HepG2 (cell line): Measurements from ENCODE around the gene SLC44A4. TPM values are rescaled to one million over a fixed set of nuclear protein-coding genes. Genes with fewer than 3 reads are reported as not detected.

Experiments
- AKNA ChIP-seq: sonication (generic); formaldehyde crosslinking; IDR thresholded peaks from 2 replicates; pipeline ENCODE4 v1.4.0; 2020; ENCODE audit warnings: missing genetic modification reagents, borderline replicate concordance
- ATAD3A ChIP-seq: sonication (generic); formaldehyde crosslinking; IDR thresholded peaks from 2 replicates; pipeline ENCODE4 v1.4.0; 2020; ENCODE audit warnings: missing genetic modification reagents
- ELF3 ChIP-seq: IDR thresholded peaks from 2 replicates; pipeline ENCODE4 v1.6.1; 2016; ENCODE audit warnings: missing genetic modification reagents, missing compliant biosample characterization
- HOXA5 ChIP-seq: sonication (generic); formaldehyde crosslinking; IDR thresholded peaks from 2 replicates; pipeline ENCODE4 v1.4.0; 2020; ENCODE audit warnings: missing genetic modification reagents
- KDM5A ChIP-seq: fragments of 200-600 bp; sonication (generic); IDR thresholded peaks from 2 replicates; pipeline ENCODE4 v1.7.0; 2018; ENCODE audit warnings: antibody characterized with exemption, mild to moderate bottlenecking, low read length, borderline replicate concordance
- KLF6 ChIP-seq: IDR thresholded peaks from 2 replicates; pipeline ENCODE4 v1.8.0; 2016; ENCODE audit warnings: missing biosample characterization, missing genetic modification reagents
- PCBP1 ChIP-seq: fragments of 200-400 bp; formaldehyde crosslinking; IDR thresholded peaks from 2 replicates; pipeline ENCODE4 v1.6.1; 2017; ENCODE audit warnings: mild to moderate bottlenecking, low read depth, low read length, borderline replicate concordance
- PHF5A ChIP-seq: IDR thresholded peaks from one replicate; pipeline ENCODE4 v1.6.1; 2018; ENCODE audit warnings: low read depth, missing genetic modification reagents; ENCODE audit not compliant: unreplicated experiment
- PTBP1 ChIP-seq: fragments of 200-400 bp; formaldehyde crosslinking; IDR thresholded peaks from 2 replicates; pipeline ENCODE4 v1.6.1; 2018; ENCODE audit warnings: low read length, low read depth; ENCODE audit not compliant: poor library complexity, severe bottlenecking
- REXO4 ChIP-seq: sonication (generic); formaldehyde crosslinking; IDR thresholded peaks from 2 replicates; pipeline ENCODE4 v1.8.0; 2022; ENCODE audit warnings: missing genetic modification reagents, mild to moderate bottlenecking, borderline replicate concordance
- SMARCE1 ChIP-seq: fragments of 450-650 bp; IDR thresholded peaks from 2 replicates; pipeline ENCODE4 v1.6.1; 2017; ENCODE audit warnings: borderline replicate concordance
- SP2 ChIP-seq: sonication (generic); formaldehyde crosslinking; IDR thresholded peaks from 2 replicates; pipeline ENCODE4 v1.5.1; 2020; ENCODE audit warnings: mild to moderate bottlenecking, missing genetic modification reagents
- SRY ChIP-seq: sonication (generic); formaldehyde crosslinking; IDR thresholded peaks from 2 replicates; pipeline ENCODE4 v1.8.0; 2022; ENCODE audit warnings: mild to moderate bottlenecking, missing genetic modification reagents
- TIGD3 ChIP-seq: sonication (generic); formaldehyde crosslinking; IDR thresholded peaks from 2 replicates; pipeline ENCODE4 v1.5.1; 2020; ENCODE audit warnings: mild to moderate bottlenecking, missing genetic modification reagents, borderline replicate concordance
- USF2 ChIP-seq, 2 experiments: sonication (generic) in 1 of 2; formaldehyde crosslinking in 1 of 2; IDR thresholded peaks; 2 replicates each; pipeline versions ENCODE4 v1.5.1 to v1.6.1; 2011 to 2020; ENCODE audit warnings: borderline replicate concordance in 1 of 2, low read depth in 1 of 2, low read length in 1 of 2, mild to moderate bottlenecking in 1 of 2, missing genetic modification reagents in 1 of 2, moderate library complexity in 1 of 2
- ZBTB8A ChIP-seq: sonication (generic); formaldehyde crosslinking; IDR thresholded peaks from 2 replicates; pipeline ENCODE4 v1.4.0; 2020; ENCODE audit warnings: mild to moderate bottlenecking, low read depth, missing genetic modification reagents, borderline replicate concordance
- ZNF143 ChIP-seq: sonication (generic); formaldehyde crosslinking; IDR thresholded peaks from 2 replicates; pipeline ENCODE4 v1.4.0; 2020; ENCODE audit warnings: missing genetic modification reagents
- ZNF782 ChIP-seq: sonication (generic); formaldehyde crosslinking; IDR thresholded peaks from 2 replicates; pipeline ENCODE4 v1.4.0; 2020; ENCODE audit warnings: missing genetic modification reagents, mild to moderate bottlenecking, borderline replicate concordance
- ZNF788 ChIP-seq: sonication (generic); formaldehyde crosslinking; IDR thresholded peaks from 2 replicates; pipeline ENCODE4 v1.5.0; 2020; ENCODE audit warnings: mild to moderate bottlenecking, missing genetic modification reagents, borderline replicate concordance
- polyA plus RNA-seq, 8 experiments: library from polyadenylated mRNA; depleted of rRNA in 3 of 8; stranded (reverse) in 7 of 8; unstranded in 1 of 8; fragments of >200 nt; fragmentation: Illumina TruSeq in 4 of 8; extraction: Trizol in 4 of 8; gene quantifications; 2 replicates each; pipeline versions ENCODE4 v1.2.1 to v1.2.3, GENCODE V29; 2011 to 2016; ENCODE audit warnings: low read depth in 4 of 8, missing spikeins in 1 of 8, mixed read lengths in 1 of 8; ENCODE audit not compliant: insufficient read depth in 1 of 8
- total RNA-seq, 5 experiments: library from RNA; depleted of rRNA; stranded (reverse); fragments of >200 nt; fragmentation: Illumina TruSeq; extraction: Trizol; gene quantifications; 2 replicates each; pipeline ENCODE4 v1.2.3, GENCODE V29; 2016; ENCODE audit warnings: low read depth in 1 of 5

Gene SLC44A4
- total and polyA plus RNA-seq, 2 of the 13 experiments (the other 11 are each of a cell fraction or from before 2014, with no cell fraction given) = 3.5 to 5.9 TPM

GRCh38 chr6:31862344-31863235 lies 16.2 kb downstream of the SLC44A4 start, which contains the start of gene NEU1 (continued):
- TF ChIP-seq KLF6 (CRISPR knock-in tag) = peak; percentile 98
- peak; percentile 96 for TF ChIP-seq USF2 (IDR thresholded peaks at IDR 0.05; ENCODE audit: low read depth, low read length)
- TF ChIP-seq USF2 (CRISPR knock-in tag; IDR thresholded peaks at IDR 0.05; ENCODE audit: borderline replicate concordance) = peak; percentile 99; the same call in 1 of the 2 replicates
- TF ChIP-seq SP2 = peak; percentile 92
- peak; percentile 82; the same call in 1 of the 2 replicates for TF ChIP-seq AKNA
- TF ChIP-seq KDM5A = no peak; the same call in 1 of the 2 replicates
- peak; percentile 28 for TF ChIP-seq PTBP1
- TF ChIP-seq REXO4 (CRISPR knock-in tag) = peak; percentile 62; the same call in 1 of the 2 replicates
- TF ChIP-seq ATAD3A (CRISPR knock-in tag) = no peak
- TF ChIP-seq ELF3 (CRISPR knock-in tag) = peak; percentile 54; the same call in 1 of the 2 replicates
- TF ChIP-seq HOXA5 (CRISPR knock-in tag) = peak; percentile 87
- TF ChIP-seq SMARCE1 = no peak
- TF ChIP-seq ZNF782 (CRISPR knock-in tag) = 0 out of 2 replicates have a peak, but pooled peaks have one; percentile 51
- 0 out of 2 replicates have a peak, but pooled peaks have one; percentile 66 for TF ChIP-seq TIGD3 (CRISPR knock-in tag)
- peak; percentile 96 for TF ChIP-seq PHF5A (CRISPR knock-in tag)
- no peak; the same call in 1 of the 2 replicates for TF ChIP-seq ZNF788
- TF ChIP-seq SRY (CRISPR knock-in tag) = peak; percentile 95
- TF ChIP-seq PCBP1 = peak; percentile 91; the same call in 1 of the 2 replicates
- TF ChIP-seq ZNF143 (CRISPR knock-in tag) = peak; percentile 59; the same call in 1 of the 2 replicates
- no peak for TF ChIP-seq ZBTB8A (CRISPR knock-in tag)
